ENCODE results near the gene EMB.

GRCh38 chr5:50463047-50463446, 22.0 kb upstream of the EMB start:
- TF ChIP-seq POLR2A (IDR thresholded peaks at IDR 0.05) (no peak), CTCF (IDR thresholded peaks at IDR 0.05) (no peak)
